ENCODE measurements around the gene RUFY3.

RUFY3 gene

GRCh38 chr4:70802928-70803580, 81.3 kb downstream of the RUFY3 start:
- no peak overlapping the region for H3K4me3 ChIP-seq (ENCODE audit: control insufficient read depth, low read depth, low read length)
- no peak for DNase-seq (ENCODE audit: low read depth)
- TF ChIP-seq CTCF (conservative IDR thresholded peaks at IDR 0.05; ENCODE audit: control insufficient read depth, insufficient read depth, low read depth, low read length), result no peak

- TF ChIP-seq CTCF (conservative IDR thresholded peaks at IDR 0.05; ENCODE audit: control insufficient read depth, insufficient read depth, low read depth, low read length), result no peak
- DNase-seq (ENCODE audit: low read depth), result no peak
- no peak overlapping the region for H3K4me3 ChIP-seq (ENCODE audit: control insufficient read depth, low read depth, low read length)
Observed at GRCh38 chr4:70808151-70808550, 86.4 kb downstream of the RUFY3 start.

GRCh38 chr4:70815370-70815769, 93.6 kb downstream of the RUFY3 start:
- TF ChIP-seq CTCF (conservative IDR thresholded peaks at IDR 0.05; ENCODE audit: control insufficient read depth, insufficient read depth, low read depth, low read length), result no peak
- H3K4me3 ChIP-seq (ENCODE audit: control insufficient read depth, low read depth, low read length), result no peak overlapping the region
- DNase-seq (ENCODE audit: low read depth), result no peak

GRCh38 chr4:70816894-70817293, 95.1 kb downstream of the RUFY3 start:
- H3K4me3 ChIP-seq (ENCODE audit: control insufficient read depth, low read depth, low read length), result no peak overlapping the region
- TF ChIP-seq CTCF (conservative IDR thresholded peaks at IDR 0.05; ENCODE audit: control insufficient read depth, insufficient read depth, low read depth, low read length), result no peak
- DNase-seq (ENCODE audit: low read depth), result no peak

GRCh38 chr4:70818173-70818855, 96.5 kb downstream of the RUFY3 start:
- no peak overlapping the region for H3K4me3 ChIP-seq (ENCODE audit: control insufficient read depth, low read depth, low read length)
- no peak for TF ChIP-seq CTCF (conservative IDR thresholded peaks at IDR 0.05; ENCODE audit: control insufficient read depth, insufficient read depth, low read depth, low read length)
- no peak for DNase-seq (ENCODE audit: low read depth)

GRCh38 chr4:70818921-70819320, 97.2 kb downstream of the RUFY3 start:
- no peak for TF ChIP-seq CTCF (conservative IDR thresholded peaks at IDR 0.05; ENCODE audit: control insufficient read depth, insufficient read depth, low read depth, low read length)
- no peak overlapping the region for H3K4me3 ChIP-seq (ENCODE audit: control insufficient read depth, low read depth, low read length)
- no peak for DNase-seq (ENCODE audit: low read depth)

Data from fibroblast of mammary gland (primary cell).